ENCODE results near the gene FMNL2.

GRCh38 chr2:152421521-152422370, 86.8 kb downstream of the FMNL2 start:
- TF ChIP-seq CTCF (conservative IDR thresholded peaks at IDR 0.05) (no peak), EZH2 (IDR thresholded peaks at IDR 0.05; ENCODE audit: low read depth) (no peak)

Measured in PC-9 (cell line).